ENCODE measurements around the gene TIGD4.

DNA sequence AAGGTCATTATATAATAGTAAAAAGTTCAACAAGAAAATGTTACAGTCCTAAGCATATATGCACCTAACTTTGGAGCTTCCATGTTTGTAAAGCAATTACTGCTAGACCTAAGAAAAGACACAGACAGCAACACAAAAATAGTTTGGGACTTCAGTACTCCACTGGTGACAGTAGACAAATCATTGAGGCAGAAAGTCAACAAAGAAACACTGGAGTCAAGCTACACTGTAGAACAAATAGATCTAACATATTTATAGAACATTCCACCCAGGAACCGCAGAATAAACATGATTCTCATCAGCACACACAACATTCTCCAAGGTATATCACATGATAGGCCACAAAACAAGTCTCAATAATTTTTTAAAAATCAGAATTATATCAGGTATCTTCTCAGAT lies 42.8 kb upstream of the TIGD4 start:
- TF ChIP-seq CTCF (IDR thresholded peaks at IDR 0.05) (no peak), TAF1 (IDR thresholded peaks at IDR 0.05; ENCODE audit: borderline replicate concordance, low read depth, low read length) (no peak), RXRA (IDR thresholded peaks at IDR 0.05; ENCODE audit: borderline replicate concordance, low read depth) (no peak), SMC3 (IDR thresholded peaks at IDR 0.05; ENCODE audit: low read depth, low read length) (no peak), PBX3 (IDR thresholded peaks at IDR 0.05) (no peak), RFX5 (IDR thresholded peaks at IDR 0.05; ENCODE audit: low read length) (no peak), GATA2 (CRISPR knock-in tag; IDR thresholded peaks at IDR 0.05) (no peak), YY1 (IDR thresholded peaks at IDR 0.05; ENCODE audit: low read depth) (no peak), GABPA (IDR thresholded peaks at IDR 0.05; ENCODE audit: low read depth) (no peak), EZH2phosphoT487 (IDR thresholded peaks at IDR 0.05; ENCODE audit: borderline replicate concordance, low read depth) (no peak), POLR2AphosphoS5 (IDR thresholded peaks at IDR 0.05; ENCODE audit: low read depth, low read length) (no peak)

Data from SK-N-SH (cell line).